AG04449 (cell line): ENCODE results near the gene KCTD3.

ENCODE experiments used
- CTCF ChIA-PET: fragments of 350-600 bp; formaldehyde crosslinking; extraction: SDS; loops from one replicate; lab custom pipeline; 2021; ENCODE audit warnings: antibody characterized with exemption; lab: Yijun Ruan, JAX
- POLR2A ChIA-PET: fragments of 400-600, 350-600 bp; formaldehyde crosslinking; extraction: SDS; loops from one replicate; lab custom pipeline; 2020; ENCODE audit warnings: antibody characterized with exemption, inconsistent platforms; lab: Yijun Ruan, JAX
- DNase-seq: peaks from one replicate; pipeline ENCODE4 v3.0.0-alpha.2; 2010; ENCODE audit warnings: low read depth, low spot score
- H3K4me3 ChIP-seq: 2 replicates; pipeline ENCODE4 v1.5.1; 2011; ENCODE audit warnings: low read depth, mild to moderate bottlenecking, control low read depth, low read length
- CTCF ChIP-seq: IDR thresholded peaks from one replicate; pipeline ENCODE4 v1.5.1; 2011; ENCODE audit warnings: mild to moderate bottlenecking, moderate library complexity, low read length, control low read depth, inconsistent platforms; ENCODE audit not compliant: insufficient read depth; ENCODE audit errors: missing control alignments

Gene KCTD3

GRCh38 chr1:215523906-215524305 is 43.2 kb upstream of the KCTD3 start:
- no peak for TF ChIP-seq CTCF
- CTCF ChIA-PET, result interaction anchor here (0.7 to 7.7 kb wide), 46 partner anchors 8 to 1310 kb away, joined by 3 to 221 read pairs (median 4); partner anchors contain the start of gene PTPN14
- no peak overlapping the region for H3K4me3 ChIP-seq
- POLR2A ChIA-PET, result interaction anchor here (0.6 kb wide), 1 partner anchor 409 kb away, joined by 6 read pairs; no protein-coding TSS in a partner anchor
- no peak for DNase-seq

DNA sequence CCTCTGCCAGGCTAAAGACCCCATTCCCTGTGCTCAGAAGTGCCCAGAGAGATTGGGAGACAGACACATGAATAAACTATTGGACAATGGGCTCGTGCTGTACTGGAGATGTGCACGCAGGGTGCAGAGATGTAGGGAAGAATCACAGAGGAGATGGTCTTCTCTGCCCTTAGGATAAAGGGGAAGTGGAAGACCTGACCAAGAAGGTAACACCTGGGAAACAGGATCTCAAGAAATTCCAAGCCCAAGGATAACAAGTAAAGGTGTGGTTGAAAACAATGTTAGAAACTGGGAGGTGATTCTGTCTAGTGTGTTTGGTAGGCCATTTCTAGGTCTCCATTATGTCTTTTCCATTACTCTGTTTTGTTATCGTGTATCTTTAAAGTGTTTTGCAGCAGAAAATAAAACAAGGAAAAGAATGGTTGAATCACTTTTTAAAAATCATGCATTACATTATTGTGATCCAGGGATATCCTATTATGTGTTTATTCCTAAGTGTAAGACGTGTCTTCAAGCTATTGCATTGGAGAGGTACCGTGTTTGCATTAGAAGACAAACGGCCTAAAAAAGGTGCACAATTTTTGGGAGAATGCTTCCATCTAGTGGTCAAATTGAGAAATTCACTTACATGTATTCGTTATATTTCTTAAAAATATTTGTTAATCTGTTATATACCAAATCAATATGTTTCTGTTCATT is 40.8 kb upstream of the KCTD3 start:
- DNase-seq, result no peak
- POLR2A ChIA-PET, result interaction anchor here (1.1 kb wide), 1 partner anchor 41 kb away, joined by 3 read pairs; the partner anchor contains the start of gene KCTD3
- CTCF ChIA-PET, result interaction anchor here (0.6 to 7.7 kb wide), 29 partner anchors 9 to 1194 kb away, joined by 3 to 221 read pairs (median 4); partner anchors contain the start of gene CENPF
- H3K4me3 ChIP-seq, result no peak overlapping the region
- peak; percentile 27 for TF ChIP-seq CTCF

GRCh38 chr1:215526846-215527151 is 40.3 kb upstream of the KCTD3 start:
- TF ChIP-seq CTCF, result no peak
- CTCF ChIA-PET, result interaction anchor here (0.9 to 7.7 kb wide), 25 partner anchors 10 to 1195 kb away, joined by 3 to 221 read pairs (median 4); partner anchors contain the start of gene CENPF

GRCh38 chr1:215529111-215529510 is 38.0 kb upstream of the KCTD3 start:
- no peak for TF ChIP-seq CTCF
- ChIA-PET POLR2A (no interaction called here), CTCF (interaction anchor here (0.8 to 7.7 kb wide), 10 partner anchors 10 to 1199 kb away, joined by 3 to 147 read pairs (median 5); no protein-coding TSS in a partner anchor)
- DNase-seq, result no peak
- no peak overlapping the region for H3K4me3 ChIP-seq

More at GRCh38 chr1:215526846-215527151, 40.3 kb upstream of the KCTD3 start:
- no peak for DNase-seq
- POLR2A ChIA-PET, result interaction anchor here (1.1 kb wide), 1 partner anchor 40 kb away, joined by 3 read pairs; the partner anchor contains the start of gene KCTD3
- no peak overlapping the region for H3K4me3 ChIP-seq

DNA sequence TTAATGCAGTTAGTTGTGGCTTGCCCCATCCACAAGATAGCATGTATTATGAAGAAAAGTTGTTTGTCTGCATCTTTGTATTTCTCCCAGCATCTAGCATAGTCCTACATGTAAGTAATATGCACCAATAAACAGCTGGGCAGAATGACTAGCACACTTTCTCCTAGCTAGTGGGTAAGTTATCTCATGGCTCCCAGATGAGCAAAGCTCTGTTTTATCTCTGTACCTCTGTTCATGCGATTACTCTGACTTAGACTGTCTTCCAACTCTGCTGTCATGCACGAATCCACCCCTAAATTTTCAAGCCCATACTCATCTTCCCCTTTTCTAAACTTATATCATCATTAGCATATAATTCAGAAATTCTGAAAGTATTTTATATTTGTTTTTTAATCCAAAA is 37.5 kb upstream of the KCTD3 start:
- ChIA-PET POLR2A (no interaction called here), CTCF (interaction anchor here (0.9 to 7.7 kb wide), 9 partner anchors 9 to 1200 kb away, joined by 3 to 147 read pairs (median 6); no protein-coding TSS in a partner anchor)
- no peak for DNase-seq
- TF ChIP-seq CTCF, result no peak
- H3K4me3 ChIP-seq, result no peak overlapping the region

DNA sequence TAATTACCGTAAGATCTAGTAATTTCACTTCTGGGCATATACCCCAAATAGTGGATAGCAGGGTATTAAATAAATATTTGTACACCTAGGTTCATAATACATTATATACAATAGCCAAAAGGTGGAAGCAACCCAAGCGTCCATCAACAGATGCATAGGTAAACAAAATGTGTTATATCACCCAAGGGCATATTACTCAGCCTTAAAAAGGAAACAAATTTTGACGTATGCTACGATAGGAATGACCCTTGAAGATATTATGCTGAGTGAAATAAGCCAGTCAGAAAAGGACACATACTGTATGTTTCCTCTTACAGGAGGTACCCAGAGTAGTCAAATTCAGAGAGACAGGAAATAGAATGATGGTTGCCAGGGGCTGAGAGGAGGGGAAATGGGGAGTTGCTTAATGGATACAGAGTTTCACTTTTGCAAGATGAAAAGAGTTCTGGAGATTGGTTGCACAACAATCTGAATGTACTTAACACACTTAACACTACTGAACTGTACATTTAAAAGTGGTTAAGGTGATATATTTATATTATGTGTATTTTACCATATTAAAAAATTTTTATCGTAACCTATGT is 36.6 kb upstream of the KCTD3 start:
- POLR2A ChIA-PET, result no interaction called here
- no peak overlapping the region for H3K4me3 ChIP-seq
- DNase-seq, result no peak
- TF ChIP-seq CTCF, result no peak
- CTCF ChIA-PET, result interaction anchor here (0.8 to 7.7 kb wide), 8 partner anchors 10 to 1316 kb away, joined by 3 to 147 read pairs (median 6); no protein-coding TSS in a partner anchor
